Neutrophil (primary cell): ENCODE measurements around the gene TBCEL.

ENCODE experiments used
- H3K27ac ChIP-seq: fragments of 200-600 bp; sonication (generic); 2 replicates; pipeline ENCODE4 v1.5.1; 2016; ENCODE audit warnings: mild to moderate bottlenecking, moderate library complexity
- H3K27me3 ChIP-seq: fragments of 200-600 bp; sonication (generic); 2 replicates; pipeline ENCODE4 v1.6.0; 2016; ENCODE audit warnings: mild to moderate bottlenecking
- H3K36me3 ChIP-seq: fragments of 200-600 bp; sonication (generic); 2 replicates; pipeline ENCODE4 v1.5.1; 2017
- H3K4me1 ChIP-seq, 2 experiments: fragments of 200-600 bp in 1 of 2; sonication (generic) in 1 of 2; 1 replicate in 1 of 2; 2 replicates in 1 of 2; pipeline versions ENCODE4 v1.5.1 to v1.6.1; 2013 to 2016; ENCODE audit warnings: low read depth in 1 of 2, low read length in 1 of 2, mild to moderate bottlenecking in 1 of 2, moderate library complexity in 1 of 2; ENCODE audit not compliant: control insufficient read depth in 1 of 2, insufficient read depth in 1 of 2
- H3K4me3 ChIP-seq, 2 experiments: fragments of 200-600 bp in 1 of 2; sonication (generic) in 1 of 2; 1 replicate in 1 of 2; 2 replicates in 1 of 2; pipeline ENCODE4 v1.5.1; 2013 to 2016; ENCODE audit warnings: low read depth in 1 of 2, low read length in 1 of 2, mild to moderate bottlenecking in 1 of 2, moderate library complexity in 1 of 2
- H3K9me3 ChIP-seq: fragments of 200-600 bp; sonication (generic); 2 replicates; pipeline ENCODE4 v1.5.1; 2016
- TF ChIP-seq, protein P1 (sequence below): fragments of 200-600 bp; sonication (generic); IDR thresholded peaks from 2 replicates; pipeline ENCODE4 v1.5.1; 2016; ENCODE audit warnings: antibody characterized with exemption

TBCEL gene

DNA sequence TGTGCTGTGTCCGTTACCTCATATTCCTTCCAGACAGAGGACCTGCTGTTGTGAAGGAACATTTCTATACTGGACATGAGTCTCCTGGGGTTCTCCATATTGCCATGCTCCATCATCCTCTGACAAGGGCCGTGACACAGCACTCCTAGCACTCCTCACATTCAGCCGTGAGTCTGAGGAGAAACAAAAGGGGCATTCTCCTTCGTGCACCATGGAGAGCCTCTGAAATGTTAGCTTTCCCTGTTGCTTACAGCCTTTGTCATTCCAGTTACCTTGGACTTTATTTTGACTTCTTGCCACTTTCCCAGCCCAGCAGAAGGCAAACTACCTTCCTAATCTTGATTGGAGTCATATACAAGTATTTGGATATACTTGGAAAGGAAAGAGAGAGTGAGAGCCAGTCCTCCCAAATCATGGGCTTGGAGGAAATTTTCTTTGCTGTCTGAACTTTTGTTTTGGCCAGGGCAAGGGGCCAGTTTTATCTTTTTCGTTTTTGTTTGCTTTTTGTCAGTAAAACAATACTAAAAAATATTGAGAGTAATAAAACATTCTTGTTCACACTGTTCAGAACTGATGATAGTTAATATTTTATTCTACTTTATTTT lies 48.0 kb downstream of the TBCEL start:
- H3K27me3 ChIP-seq = no peaks in the 10 kb centered on the region
- H3K9me3 ChIP-seq = no peaks in the 10 kb centered on the region
- H3K36me3 ChIP-seq = no peaks in the 10 kb centered on the region
- no peak overlapping the region for H3K4me3 ChIP-seq
- H3K27ac ChIP-seq = no peak overlapping the region
- TF ChIP-seq, protein P1, sequence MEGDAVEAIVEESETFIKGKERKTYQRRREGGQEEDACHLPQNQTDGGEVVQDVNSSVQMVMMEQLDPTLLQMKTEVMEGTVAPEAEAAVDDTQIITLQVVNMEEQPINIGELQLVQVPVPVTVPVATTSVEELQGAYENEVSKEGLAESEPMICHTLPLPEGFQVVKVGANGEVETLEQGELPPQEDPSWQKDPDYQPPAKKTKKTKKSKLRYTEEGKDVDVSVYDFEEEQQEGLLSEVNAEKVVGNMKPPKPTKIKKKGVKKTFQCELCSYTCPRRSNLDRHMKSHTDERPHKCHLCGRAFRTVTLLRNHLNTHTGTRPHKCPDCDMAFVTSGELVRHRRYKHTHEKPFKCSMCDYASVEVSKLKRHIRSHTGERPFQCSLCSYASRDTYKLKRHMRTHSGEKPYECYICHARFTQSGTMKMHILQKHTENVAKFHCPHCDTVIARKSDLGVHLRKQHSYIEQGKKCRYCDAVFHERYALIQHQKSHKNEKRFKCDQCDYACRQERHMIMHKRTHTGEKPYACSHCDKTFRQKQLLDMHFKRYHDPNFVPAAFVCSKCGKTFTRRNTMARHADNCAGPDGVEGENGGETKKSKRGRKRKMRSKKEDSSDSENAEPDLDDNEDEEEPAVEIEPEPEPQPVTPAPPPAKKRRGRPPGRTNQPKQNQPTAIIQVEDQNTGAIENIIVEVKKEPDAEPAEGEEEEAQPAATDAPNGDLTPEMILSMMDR = no peak
- no peaks in the 10 kb centered on the region for H3K4me1 ChIP-seq

DNA sequence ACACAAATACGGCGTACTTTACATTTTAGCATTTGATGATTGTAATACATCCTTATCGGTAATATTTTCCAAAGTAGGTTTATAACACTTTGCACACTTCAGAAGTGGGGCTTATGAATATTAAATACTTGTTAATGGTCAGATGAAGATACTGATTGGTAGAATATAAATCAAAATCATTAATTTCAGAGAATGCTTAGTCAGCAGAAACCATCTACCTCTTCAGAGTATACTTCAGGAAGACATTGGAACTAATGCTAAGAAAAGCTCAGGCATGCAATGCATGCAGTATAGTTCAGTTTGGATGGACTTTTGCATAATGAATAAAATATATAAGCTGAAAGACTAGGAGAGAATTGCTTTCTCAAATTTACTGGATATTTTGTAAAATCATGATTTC lies 57.4 kb downstream of the TBCEL start:
- Histone ChIP-seq H3K27me3 (no peaks in the 10 kb centered on the region), H3K4me1 (no peaks in the 10 kb centered on the region), H3K27ac (no peak overlapping the region), H3K4me3 (no peak overlapping the region), H3K9me3 (no peaks in the 10 kb centered on the region), H3K36me3 (no peaks in the 10 kb centered on the region)
- TF ChIP-seq, protein P1 = no peak

DNA sequence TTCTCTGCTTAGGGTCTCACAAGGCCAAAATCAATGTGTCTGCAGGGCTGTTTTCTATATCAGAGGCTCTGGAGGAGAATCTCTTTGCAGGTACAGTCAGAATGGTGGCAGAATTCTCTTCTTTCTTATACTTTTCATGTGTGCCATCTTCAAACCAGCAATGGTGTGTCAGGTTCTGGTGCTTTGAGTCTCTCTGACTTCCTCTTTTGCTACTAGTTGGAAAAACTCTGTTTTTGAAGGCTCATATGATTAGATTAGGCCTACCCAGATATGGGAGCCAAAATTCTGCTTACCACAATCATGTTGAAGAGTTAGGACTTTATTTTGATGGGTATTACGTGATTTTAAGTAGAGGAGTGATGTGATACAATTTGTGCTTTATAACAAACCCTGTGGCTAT lies 58.3 kb downstream of the TBCEL start:
- Histone ChIP-seq H3K4me3 (no peak overlapping the region), H3K27me3 (no peaks in the 10 kb centered on the region), H3K9me3 (no peaks in the 10 kb centered on the region), H3K27ac (no peak overlapping the region), H3K36me3 (no peaks in the 10 kb centered on the region), H3K4me1 (no peaks in the 10 kb centered on the region)
- TF ChIP-seq, protein P1 = no peak

DNA sequence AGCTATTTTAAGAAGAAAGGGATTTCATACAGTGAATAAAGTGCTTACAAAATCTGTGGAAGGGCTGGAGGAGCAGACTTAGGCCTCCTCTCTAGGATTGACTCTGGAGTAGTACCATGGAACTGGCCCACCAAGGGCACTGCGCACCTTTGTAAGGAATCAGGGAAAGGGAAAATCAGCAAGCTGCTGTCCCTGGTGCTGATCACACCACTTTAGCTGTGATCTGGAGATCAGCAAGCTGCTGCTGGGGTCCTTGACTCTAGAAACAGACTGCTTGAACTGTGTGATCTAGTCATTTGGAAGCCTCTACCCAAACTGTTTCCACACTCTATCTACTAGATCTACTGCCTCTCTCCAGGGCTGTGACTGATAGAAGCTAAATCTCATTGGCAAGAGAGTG lies 58.8 kb downstream of the TBCEL start:
- Histone ChIP-seq H3K36me3 (no peaks in the 10 kb centered on the region), H3K9me3 (no peaks in the 10 kb centered on the region), H3K4me1 (no peaks in the 10 kb centered on the region), H3K27ac (no peak overlapping the region), H3K4me3 (no peak overlapping the region), H3K27me3 (no peaks in the 10 kb centered on the region)
- TF ChIP-seq, protein P1 = no peak

DNA sequence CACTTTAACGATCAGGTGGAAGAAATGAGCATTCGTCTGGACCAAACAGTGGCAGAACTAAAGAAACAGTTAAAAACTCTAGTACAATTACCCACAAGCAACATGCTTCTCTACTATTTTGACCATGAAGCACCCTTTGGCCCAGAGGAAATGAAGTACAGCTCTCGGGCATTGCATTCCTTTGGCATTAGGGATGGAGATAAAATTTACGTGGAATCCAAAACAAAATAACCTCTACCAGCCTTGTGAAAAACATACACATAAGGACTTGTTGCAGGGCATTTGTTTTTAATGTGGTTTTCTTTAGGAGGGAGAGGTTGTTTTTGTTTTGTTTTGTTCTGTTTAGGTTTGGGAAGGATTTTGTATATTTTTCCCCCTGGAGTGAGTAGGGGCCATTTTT lies 63.0 kb downstream of the TBCEL start:
- TF ChIP-seq, protein P1 = no peak
- Histone ChIP-seq H3K36me3 (no peaks in the 10 kb centered on the region), H3K4me1 (peaks cover 0 to 4% of the 10 kb centered on the region in 2 experiments), H3K9me3 (no peaks in the 10 kb centered on the region), H3K27ac (no peak overlapping the region), H3K4me3 (no peak overlapping the region), H3K27me3 (no peaks in the 10 kb centered on the region)

DNA sequence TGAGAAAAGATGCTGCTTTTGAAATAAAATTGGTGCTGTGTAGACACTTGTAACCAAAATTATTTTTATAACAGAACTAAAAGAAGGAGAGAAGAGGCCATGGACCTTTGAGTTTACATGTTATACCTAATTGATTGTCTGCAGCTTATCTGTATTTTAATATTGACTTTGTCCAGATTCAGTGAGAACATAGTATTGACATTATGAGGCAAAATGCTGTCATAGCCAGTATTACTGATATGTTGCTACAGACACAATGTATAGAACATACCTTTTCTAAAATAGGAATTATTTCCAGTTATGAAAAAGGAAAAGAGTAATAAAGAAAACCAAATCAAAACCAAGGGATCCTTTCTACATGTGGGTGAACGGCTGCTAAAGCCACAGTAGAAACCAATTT lies 65.7 kb downstream of the TBCEL start:
- H3K4me3 ChIP-seq = no peak overlapping the region
- no peaks in the 10 kb centered on the region for H3K9me3 ChIP-seq
- H3K36me3 ChIP-seq = no peaks in the 10 kb centered on the region
- peaks cover 0 to 5% of the 10 kb centered on the region in 2 experiments for H3K4me1 ChIP-seq
- TF ChIP-seq, protein P1 = no peak
- H3K27me3 ChIP-seq = no peaks in the 10 kb centered on the region
- no peak overlapping the region for H3K27ac ChIP-seq
